GM21515 (cell line): ENCODE results near the gene LNPEP.
"Not testable (repeated sequence)": the region's sequence is repeated elsewhere in the genome, so short reads cannot be mapped to it uniquely, and the experiment has no call there.

Experiments used
- ATAC-seq: cut with Tn5 transposase; IDR thresholded peaks from one replicate; pipeline ENCODE4 v1.9.1; 2021; ENCODE audit not compliant: unreplicated experiment

The LNPEP gene

DNA sequence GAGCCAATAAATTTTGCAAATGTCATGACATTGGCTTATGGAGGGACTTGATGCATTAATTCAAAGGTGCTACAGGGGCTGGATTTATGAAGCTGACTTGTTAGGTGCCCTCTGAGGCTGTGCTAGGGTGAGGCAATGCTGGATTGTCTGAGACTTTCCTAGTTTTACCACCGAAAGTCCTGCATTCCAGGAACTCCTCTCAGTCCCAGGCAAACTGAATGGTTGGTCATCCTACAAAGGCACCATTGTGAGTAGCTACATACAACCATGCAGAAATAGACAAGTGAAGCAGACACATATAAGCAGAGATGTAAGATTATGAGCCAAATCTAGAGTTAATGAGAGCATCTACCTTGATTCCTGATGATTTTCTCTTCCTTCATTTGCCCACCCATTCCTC is 111.2 kb downstream of the LNPEP start:
- no peak for ATAC-seq

DNA sequence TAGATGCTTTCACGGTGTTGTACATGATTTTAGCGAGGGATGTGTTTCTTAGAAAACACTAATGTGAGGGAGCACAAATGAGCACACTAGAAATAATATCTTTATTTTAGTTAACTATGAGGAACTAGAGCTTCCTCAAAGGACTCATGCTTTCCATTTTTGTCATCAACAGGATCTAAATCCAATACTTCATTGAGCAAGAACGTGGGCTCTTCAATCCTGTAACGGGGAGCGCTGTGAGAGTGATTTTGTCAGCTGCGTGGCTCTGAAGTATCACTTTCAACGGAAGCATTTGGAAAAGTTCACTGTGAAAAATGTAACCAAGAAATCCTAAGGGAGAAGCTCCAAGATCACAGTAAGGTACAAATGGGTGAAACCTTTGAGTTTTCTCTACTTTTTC is 113.3 kb downstream of the LNPEP start:
- ATAC-seq = no peak

DNA sequence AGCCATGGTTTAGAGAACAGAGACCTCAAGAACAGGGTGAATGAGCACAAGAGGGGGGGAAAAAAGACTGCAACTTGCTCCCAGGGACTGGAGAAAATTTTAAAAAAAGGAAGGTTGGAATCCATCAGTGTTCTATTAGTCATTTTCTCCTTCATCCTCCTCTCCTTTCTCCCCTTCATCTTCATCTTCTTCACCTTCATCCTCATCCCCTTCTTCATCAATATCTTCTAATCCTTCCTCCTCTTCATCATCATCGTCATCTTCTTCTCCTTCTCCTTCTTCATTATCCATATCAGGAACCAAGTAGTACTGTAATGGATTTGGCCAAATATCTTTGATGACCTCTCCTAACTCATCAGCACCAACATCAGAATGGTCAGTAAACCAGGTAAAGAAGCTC is 120.4 kb downstream of the LNPEP start:
- no peak for ATAC-seq

DNA sequence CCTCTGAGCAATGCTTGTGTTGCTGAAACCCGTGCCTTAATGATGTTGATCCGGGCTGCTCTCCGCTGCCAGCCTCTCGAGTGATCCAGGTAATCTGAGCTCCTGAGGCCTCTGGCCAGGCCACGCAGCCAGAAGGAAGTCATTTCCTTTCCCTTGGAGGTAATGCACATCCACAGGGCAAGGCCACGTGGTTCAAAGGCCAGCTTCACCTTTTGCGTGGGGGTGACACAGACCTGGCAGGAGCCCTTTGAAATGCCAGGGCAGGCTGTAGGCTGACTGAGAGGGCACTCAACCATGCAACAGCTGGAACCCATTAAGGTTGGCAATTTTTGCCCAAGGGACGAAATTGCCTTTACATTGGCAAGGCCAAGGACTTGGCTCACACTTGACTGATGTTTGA is 126.2 kb downstream of the LNPEP start:
- ATAC-seq = no peak

DNA sequence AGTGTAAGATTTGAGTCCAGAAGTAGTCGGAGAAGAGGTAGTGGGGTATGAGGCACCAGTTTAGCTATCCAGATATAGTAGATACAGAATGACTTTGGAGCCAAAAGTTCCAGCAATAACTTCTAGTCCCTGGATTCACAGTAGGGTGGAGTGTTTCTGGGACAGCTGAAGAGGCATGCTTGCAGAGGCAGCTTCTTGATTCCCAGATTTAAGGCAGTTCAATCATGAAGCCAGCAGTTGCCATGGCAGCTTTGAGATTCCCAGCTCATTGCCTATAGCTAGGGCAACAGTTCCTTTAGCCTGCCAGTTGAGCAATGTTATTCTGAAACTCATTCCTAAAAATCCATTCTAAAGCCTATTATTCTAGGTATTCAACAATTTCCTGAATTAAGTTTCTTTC is 127.4 kb downstream of the LNPEP start:
- ATAC-seq = no peak

DNA sequence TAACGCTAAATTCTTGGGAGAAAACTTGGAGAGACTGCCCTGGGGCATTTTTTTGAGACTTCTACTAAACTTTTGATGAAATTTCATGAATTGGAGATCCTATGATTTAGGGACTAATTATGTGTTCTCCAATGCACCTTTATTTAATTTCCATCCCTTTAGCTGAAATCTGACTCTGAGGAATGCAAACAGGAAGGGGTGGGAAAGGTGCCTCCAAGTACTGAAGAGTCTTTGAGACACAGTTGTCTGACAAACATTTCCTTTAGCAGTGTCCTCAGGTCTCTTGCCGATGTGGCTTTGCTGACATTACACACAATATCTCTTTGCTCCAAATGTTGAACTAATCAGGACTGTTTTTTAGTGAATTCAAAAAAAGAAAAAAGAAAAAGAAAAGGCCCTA is 129.6 kb downstream of the LNPEP start:
- ATAC-seq = no peak

DNA sequence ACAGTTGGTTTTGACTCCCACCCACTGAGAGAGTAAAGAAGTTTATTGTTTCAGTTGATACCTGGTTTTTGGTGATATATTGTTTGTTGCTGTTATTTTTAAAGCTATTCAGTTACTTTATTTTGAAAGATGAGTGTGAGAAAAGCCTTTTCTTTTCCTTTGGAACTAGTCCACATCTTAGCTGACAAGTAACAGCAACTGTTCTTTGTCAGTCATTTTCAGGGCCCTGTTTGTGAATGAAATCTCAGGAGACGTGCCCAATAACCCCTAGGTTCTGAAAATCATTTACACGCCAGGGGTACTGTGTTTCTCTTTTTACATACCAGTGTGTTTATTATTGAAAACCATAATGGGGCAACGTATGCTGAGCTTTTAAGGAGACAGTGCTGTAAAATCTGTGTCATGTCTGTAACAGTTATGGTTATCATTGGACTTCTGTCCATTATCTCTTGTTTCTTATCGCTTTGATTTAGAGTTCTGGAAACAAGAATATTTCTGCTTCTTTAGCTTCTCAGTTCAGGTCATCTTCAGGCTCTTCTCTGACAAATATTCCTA is 131.5 kb downstream of the LNPEP start:
- ATAC-seq = no peak

DNA sequence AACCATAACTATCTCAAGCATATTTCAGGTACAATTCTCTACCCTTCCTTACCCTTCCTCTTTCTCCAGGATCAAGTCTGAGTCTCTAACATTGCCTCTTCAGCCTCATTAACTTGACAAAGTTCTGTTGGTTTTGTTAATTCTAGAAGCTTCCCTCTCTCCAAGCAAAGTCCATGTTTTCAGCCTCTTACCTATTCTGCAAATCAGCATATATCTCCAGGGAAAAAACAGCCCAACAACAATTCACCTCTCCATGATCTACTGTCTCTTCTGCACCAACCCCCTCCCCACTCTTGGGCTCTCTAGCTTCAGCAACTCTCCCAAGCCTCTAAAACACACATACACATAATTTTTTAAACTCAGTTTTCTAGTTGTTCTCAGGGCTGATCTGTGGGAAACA is 134.4 kb downstream of the LNPEP start:
- ATAC-seq = no peak

DNA sequence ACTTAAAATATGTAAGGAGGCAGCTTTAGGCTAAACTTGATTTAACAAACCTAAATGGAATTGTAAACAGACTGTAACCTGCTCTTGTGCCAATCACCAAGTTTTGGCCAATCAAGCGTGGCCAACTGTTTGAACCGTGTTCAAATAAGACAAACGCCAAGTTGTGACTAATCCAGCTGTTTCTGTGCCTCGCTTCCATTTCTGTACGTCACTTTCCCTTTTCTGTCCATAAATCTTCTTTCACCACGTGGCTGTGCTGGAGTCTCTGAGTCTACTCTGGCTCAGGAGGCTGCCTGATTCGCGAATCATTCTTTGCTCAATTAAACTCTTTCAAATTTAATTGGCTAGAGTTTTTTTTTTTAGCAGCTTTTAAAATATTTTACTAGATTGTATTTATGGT is 135.2 kb downstream of the LNPEP start:
- no peak for ATAC-seq

DNA sequence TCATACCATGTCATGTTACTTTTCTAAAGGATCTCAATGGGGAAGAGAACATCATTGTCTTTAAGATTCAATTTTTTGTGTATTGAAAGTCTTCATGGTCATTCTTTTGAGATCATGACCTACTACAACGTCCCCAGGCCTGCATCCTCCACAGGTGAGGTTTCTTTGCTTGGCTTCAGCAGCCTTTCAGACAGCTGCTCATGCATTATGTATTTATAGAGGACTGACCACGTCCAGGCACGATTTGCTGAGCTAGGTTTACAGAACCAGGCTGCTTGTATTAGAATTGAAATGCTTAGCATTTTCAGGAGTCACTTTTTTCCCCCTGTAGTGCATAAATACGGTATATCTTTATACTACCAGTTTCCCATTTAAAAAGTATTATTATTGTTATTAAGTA is 136.1 kb downstream of the LNPEP start:
- no peak for ATAC-seq

DNA sequence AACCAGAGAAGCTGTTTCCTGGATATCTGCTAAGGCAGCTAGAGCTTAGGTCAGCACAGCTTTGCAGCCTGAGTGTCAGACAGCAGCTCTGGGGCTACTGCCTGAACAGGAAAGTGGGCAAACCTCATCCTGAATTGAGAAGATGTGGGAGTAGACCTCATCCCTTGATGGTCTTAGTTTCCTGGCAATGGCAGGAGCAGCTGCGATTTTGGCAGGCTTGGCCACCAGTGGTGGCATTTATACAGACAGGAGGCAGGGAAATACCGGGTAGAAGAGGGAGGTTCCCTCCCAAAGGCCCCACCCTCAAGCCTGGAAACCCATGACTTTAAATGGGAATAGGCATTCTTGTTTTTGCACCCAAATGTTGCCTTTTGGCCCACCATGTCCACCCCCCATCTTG is 136.8 kb downstream of the LNPEP start:
- no peak for ATAC-seq

DNA sequence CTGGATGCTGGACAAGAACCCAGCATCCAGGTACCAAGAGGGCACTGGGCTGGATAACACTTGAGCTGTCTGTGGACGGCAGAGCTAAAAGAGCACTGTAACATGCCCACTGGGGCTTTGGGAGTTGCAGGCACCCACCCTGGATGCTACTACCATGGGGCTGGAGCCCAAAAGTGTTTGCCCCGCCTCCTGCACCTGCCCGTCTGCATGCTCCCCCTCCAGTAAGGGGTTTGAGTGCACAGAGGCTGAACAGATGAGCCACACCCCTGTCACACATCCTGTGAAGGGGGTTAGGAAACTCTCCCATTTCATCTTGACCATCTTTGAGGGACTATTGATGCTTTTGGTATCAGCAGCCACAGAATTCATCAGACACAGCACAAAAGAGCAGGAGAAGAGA is 137.5 kb downstream of the LNPEP start:
- no peak for ATAC-seq

DNA sequence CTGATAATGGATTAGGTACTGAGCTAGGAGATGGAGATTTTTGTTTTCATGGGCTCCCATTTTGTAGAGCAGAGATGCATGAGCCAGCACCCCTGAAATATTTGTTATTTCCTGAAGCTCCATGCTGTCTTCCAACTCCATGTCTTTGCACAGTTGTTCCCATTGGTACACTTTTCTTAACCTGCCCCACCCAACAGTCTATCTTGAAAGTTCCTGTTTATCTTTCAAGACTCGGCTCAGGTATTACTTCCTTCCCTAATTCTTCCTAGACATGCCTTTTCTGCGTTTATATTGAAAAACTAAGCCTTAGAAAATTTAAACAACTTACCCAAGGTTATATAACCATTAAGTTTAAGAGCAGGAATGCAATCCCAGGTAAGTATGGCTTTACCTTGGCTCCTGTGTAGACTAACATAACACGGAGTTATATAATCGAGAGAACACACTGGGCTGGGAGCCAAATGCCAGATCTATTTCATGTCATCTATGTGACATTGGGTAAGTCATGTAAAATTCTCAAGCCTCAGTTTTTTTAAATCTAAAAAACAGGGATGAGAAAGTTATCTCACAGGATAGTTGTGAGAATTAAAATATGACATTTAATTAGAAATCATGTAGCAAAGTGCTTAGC is 139.1 kb downstream of the LNPEP start:
- no peak for ATAC-seq

DNA sequence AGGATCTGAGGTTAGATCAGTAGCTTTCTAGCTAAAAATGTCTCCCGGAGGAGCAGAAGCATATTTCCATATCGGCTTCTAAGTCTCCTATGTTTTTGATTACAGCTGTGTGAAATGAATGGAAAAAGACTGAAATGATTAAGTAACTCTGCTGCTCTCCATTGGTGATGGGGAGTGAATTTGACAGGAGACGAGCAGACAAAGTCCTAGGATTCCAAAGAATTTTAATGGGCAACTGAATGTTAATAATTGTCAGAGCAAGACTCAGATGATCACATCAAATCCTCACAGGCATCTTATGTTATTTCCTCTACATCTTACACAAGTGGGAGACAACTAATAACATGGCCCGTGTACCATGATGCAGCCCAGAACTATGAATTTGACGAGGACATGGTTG is 139.8 kb downstream of the LNPEP start:
- ATAC-seq = no peak

DNA sequence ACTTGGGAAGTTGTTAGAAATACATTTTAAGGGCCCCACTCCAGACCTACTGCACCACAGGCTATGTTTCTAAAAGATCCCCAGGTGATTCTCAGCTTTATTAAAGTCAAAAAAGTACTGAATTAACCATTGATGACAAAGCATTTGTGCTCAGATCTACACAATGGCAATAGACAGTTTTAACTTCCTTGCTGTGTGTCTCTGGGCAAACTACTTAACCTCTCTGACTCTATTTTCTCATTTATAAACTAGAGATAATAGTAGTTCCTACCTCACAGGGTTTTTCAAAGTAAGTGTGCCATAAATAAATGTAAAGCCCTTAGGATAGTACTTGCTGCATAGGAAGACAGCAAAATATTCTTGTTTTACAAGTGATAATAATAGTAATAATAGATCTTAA is 140.2 kb downstream of the LNPEP start:
- no peak for ATAC-seq

DNA sequence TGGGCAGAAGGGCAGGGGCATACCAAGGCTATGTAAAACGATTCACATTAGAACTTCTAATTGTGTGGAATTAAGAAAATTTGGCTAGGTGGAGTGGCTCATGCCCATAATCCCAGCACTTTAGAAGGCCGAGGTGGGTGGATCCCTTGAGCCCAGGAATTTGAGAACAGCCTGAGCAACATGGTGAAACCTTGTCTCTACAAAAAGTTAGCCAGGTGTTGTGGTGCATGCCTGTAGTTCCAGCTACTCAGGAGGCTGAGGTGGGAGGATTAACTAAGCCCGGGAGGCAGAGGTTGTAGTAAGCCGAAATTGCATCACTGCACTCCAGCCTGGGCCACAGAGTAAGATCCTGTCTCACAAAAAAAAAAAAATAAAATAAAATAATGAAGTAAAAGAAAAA is 141.4 kb downstream of the LNPEP start:
- no peak for ATAC-seq

DNA sequence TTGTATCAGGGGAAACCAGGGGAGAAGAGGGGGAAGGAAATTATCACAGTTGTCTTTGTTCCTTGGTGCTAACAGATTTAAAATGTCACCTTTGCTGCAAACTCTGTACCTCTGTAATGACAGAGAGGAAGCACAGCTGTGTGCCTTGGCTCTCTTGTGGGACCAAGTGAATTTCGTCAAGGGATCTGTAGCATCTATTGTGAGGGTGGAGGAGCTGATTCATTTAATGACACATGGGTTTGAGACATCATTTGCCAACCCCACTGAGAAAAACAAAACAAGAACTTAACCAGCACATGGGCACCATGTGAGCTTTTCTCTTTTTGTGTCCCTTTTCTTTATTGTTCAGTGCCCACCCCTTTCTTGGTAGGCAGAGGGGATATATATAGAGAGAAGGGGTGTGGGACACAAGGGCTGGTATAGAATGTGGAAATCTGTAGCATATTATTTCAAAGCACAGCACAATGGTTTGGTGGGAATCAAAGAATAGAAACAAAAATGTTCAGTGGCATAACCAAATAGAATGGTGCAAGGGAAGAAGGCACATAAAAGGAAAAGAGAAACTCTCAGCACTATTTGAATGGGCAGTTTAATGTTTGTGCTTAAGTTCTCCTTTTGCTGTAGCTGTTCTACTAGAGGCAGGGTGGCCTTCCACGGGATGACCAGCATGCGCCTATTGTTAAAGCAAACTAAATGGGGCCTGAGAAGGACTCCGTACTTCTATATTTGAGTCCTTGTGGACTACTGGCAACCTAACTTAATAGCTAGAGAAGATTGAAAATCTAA is 143.3 kb downstream of the LNPEP start:
- no peak for ATAC-seq

DNA sequence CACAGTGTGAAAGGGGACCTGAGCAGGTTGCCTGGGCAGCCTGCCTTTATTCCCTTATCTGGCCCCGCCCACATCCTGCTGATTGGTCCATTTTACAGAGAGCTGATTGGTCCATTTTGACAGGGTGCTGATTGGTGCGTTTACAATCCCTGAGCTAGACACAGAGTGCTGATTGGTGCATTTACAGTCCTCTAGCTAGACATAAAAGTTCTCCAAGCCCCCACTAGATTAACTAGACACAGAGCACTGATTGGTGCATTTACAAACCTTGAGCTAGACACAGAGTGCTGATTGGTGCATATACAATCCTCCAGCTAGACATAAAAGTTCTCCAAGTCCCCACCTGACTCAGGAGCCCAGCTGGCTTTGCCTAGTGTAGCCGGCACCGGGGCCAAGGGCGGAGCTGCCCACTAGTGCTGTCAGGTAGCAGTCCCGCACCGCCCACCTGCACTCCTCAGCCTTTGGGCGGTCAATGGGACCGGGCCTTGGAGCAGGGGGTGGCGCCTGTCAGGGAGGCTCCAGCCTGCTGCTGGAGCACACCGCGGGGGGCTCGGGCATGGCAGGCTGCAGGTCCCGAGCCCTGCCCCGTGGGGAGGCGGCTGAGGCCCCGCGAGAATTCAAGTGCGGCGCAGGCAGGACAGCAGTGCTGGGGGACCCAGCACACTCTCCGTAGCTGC is 149.0 kb downstream of the LNPEP start:
- ATAC-seq = not testable (repeated sequence)

DNA sequence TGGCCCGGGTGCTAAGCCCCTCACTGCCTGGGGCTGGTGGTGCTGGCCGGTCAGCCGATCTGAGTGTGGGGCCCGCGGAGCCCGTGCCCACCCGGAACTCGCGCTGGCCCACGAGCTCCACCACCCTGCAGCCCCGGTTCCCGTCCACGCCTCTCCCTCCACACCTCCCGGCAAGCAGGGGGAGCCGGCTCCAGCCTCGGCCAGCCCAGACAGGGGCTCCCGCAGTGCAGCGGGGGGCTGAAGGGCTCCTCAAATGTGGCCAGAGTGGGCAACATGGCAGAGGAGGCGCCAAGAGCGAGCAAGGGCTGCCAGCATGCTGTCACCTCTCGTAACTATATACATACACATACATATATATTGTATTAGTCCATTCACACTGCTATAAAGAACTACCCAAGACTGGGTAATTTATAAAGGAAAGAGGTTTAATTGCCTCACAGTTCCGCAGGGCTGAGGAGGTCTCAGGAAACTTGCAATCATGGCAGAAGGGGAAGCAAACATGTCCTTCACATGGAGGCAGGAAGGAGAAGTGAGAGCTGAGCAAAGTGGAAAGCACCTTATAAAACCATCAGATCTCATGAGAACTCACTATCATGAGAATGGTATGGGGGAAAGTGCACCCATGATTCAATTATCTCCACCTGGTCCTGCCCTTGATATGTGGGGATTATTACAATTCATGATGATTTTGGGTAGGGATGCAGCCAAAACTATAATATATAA is 149.7 kb downstream of the LNPEP start:
- no peak for ATAC-seq
